Measurements from ENCODE around the gene METRNL.

Gene METRNL

GRCh38 chr17:83110735-83111134, 31.3 kb downstream of the METRNL start:
- ATAC-seq (ENCODE audit: insufficient read depth, low read depth) (no peak), DNase-seq (no peak)
- Histone ChIP-seq H3K4me1 (ENCODE audit: insufficient read depth, low read length) (no peaks in the 10 kb centered on the region), H3K79me2 (ENCODE audit: insufficient read depth, low read length) (no peaks in the 10 kb centered on the region), H3K27ac (ENCODE audit: low read length) (no peak overlapping the region), H4K20me1 (ENCODE audit: insufficient read depth, low read length) (peaks cover 7% of the 10 kb centered on the region; the same call in 1 of the 2 replicates), H3K9me3 (ENCODE audit: insufficient read depth, low read length, severe bottlenecking) (no peaks in the 10 kb centered on the region), H3K36me3 (ENCODE audit: insufficient read depth, low read length) (no peaks in the 10 kb centered on the region), H2AFZ (ENCODE audit: low read depth, low read length) (no peak overlapping the region), H3K27me3 (ENCODE audit: insufficient read depth, low read length, poor library complexity) (no peaks in the 10 kb centered on the region), H3K4me2 (ENCODE audit: insufficient read depth, low read length) (no peak overlapping the region), H3K4me3 (ENCODE audit: low read depth in 1 of 2, low read length in 2 of 2) (no peak overlapping the region), H3K9ac (ENCODE audit: low read depth, low read length) (no peak overlapping the region)
- TF ChIP-seq EZH2 (IDR thresholded peaks at IDR 0.05; ENCODE audit: borderline replicate concordance, low read depth, low read length, severe bottlenecking): no peak
- no peak for TF ChIP-seq CTCF (IDR thresholded peaks at IDR 0.05; ENCODE audit: borderline replicate concordance, extremely low read depth, low read length, poor library complexity, severe bottlenecking)

- TF ChIP-seq CTCF (IDR thresholded peaks at IDR 0.05; ENCODE audit: borderline replicate concordance, extremely low read depth, low read length, poor library complexity, severe bottlenecking) (no peak), EZH2 (IDR thresholded peaks at IDR 0.05; ENCODE audit: borderline replicate concordance, low read depth, low read length, severe bottlenecking) (no peak)
- DNase-seq: no peak
- H3K4me1 ChIP-seq (ENCODE audit: insufficient read depth, low read length): no peaks in the 10 kb centered on the region
- no peak overlapping the region for H3K4me2 ChIP-seq (ENCODE audit: insufficient read depth, low read length)
- peaks cover 7% of the 10 kb centered on the region; the same call in 1 of the 2 replicates for H4K20me1 ChIP-seq (ENCODE audit: insufficient read depth, low read length)
- no peaks in the 10 kb centered on the region for H3K79me2 ChIP-seq (ENCODE audit: insufficient read depth, low read length)
- no peak for ATAC-seq (ENCODE audit: insufficient read depth, low read depth)
- H3K27me3 ChIP-seq (ENCODE audit: insufficient read depth, low read length, poor library complexity): no peaks in the 10 kb centered on the region
- no peaks in the 10 kb centered on the region for H3K9me3 ChIP-seq (ENCODE audit: insufficient read depth, low read length, severe bottlenecking)
- H2AFZ ChIP-seq (ENCODE audit: low read depth, low read length): no peak overlapping the region
- no peak overlapping the region for H3K27ac ChIP-seq (ENCODE audit: low read length)
- no peak overlapping the region for H3K9ac ChIP-seq (ENCODE audit: low read depth, low read length)
- no peaks in the 10 kb centered on the region for H3K36me3 ChIP-seq (ENCODE audit: insufficient read depth, low read length)
- H3K4me3 ChIP-seq (ENCODE audit: low read depth in 1 of 2, low read length in 2 of 2): no peak overlapping the region
These were observed 32.3 kb downstream of the METRNL start for GRCh38 chr17:83111516-83112282.

- Histone ChIP-seq H3K9me3 (ENCODE audit: insufficient read depth, low read length, severe bottlenecking) (no peaks in the 10 kb centered on the region), H3K36me3 (ENCODE audit: insufficient read depth, low read length) (no peaks in the 10 kb centered on the region), H3K4me3 (ENCODE audit: low read depth in 1 of 2, low read length in 2 of 2) (no peak overlapping the region), H3K27me3 (ENCODE audit: insufficient read depth, low read length, poor library complexity) (peaks cover 4% of the 10 kb centered on the region), H3K79me2 (ENCODE audit: insufficient read depth, low read length) (no peaks in the 10 kb centered on the region), H3K27ac (ENCODE audit: low read length) (no peak overlapping the region), H2AFZ (ENCODE audit: low read depth, low read length) (no peak overlapping the region), H3K4me1 (ENCODE audit: insufficient read depth, low read length) (no peaks in the 10 kb centered on the region), H4K20me1 (ENCODE audit: insufficient read depth, low read length) (peaks cover 7% of the 10 kb centered on the region; the same call in 1 of the 2 replicates), H3K9ac (ENCODE audit: low read depth, low read length) (no peak overlapping the region), H3K4me2 (ENCODE audit: insufficient read depth, low read length) (no peak overlapping the region)
- DNase-seq (no peak), ATAC-seq (ENCODE audit: insufficient read depth, low read depth) (no peak)
- no peak for TF ChIP-seq CTCF (IDR thresholded peaks at IDR 0.05; ENCODE audit: borderline replicate concordance, extremely low read depth, low read length, poor library complexity, severe bottlenecking)
- no peak for TF ChIP-seq EZH2 (IDR thresholded peaks at IDR 0.05; ENCODE audit: borderline replicate concordance, low read depth, low read length, severe bottlenecking)
These were observed 34.0 kb downstream of the METRNL start for GRCh38 chr17:83113381-83113780.

Measured in DND-41 (cell line).